Thyroid gland (tissue), 4 donors: ENCODE data around the gene ARTN.

Experiments used
- CTCF ChIP-seq, 6 experiments: fragments of 200-600 bp in 3 of 6; fragments of 450-650 bp in 3 of 6; sonication (generic) in 3 of 6; IDR thresholded peaks; one replicate each; pipeline ENCODE4 v1.5.1; 2016 to 2019; ENCODE audit warnings: antibody characterized with exemption in 6 of 6, mild to moderate bottlenecking in 2 of 6, inconsistent platforms in 1 of 6, moderate library complexity in 1 of 6
- POLR2A ChIP-seq, 2 donors: fragments of 450-650 bp; IDR thresholded peaks; one replicate each; pipeline ENCODE4 v1.6.1; 2017; ENCODE audit warnings: antibody characterized with exemption in 2 of 2, mild to moderate bottlenecking in 2 of 2, moderate library complexity in 1 of 2

GRCh38 chr1:43946236-43947060, 12.8 kb downstream of the ARTN start, which contains the start of gene IPO13:
- peak; percentile 61 to 86 (median 71) for TF ChIP-seq CTCF (IDR thresholded peaks at IDR 0.05)
- peak in 1 of 2 donors; percentile 81 for TF ChIP-seq POLR2A (IDR thresholded peaks at IDR 0.05)
